SJSA1 (cell line): ENCODE data around the gene ATP2C1. TPM values are rescaled to one million over a fixed set of nuclear protein-coding genes. Genes with fewer than 3 reads are reported as not detected.
"Not testable (repeated sequence)": the region's sequence is repeated elsewhere in the genome, so short reads cannot be mapped to it uniquely, and the experiment has no call there.

ENCODE experiments used
- DNase-seq, 2 experiments: peaks; one replicate each; pipeline ENCODE4 v3.0.0-alpha.2; 2015 to 2020; ENCODE audit warnings: low spot score in 2 of 2, low read depth in 1 of 2
- H3K27ac ChIP-seq: fragments of 250-450 bp; sonication (Bioruptor Pico); 2 replicates; pipeline ENCODE4 v1.5.1; 2020; ENCODE audit warnings: mild to moderate bottlenecking, moderate library complexity
- H3K27me3 ChIP-seq: fragments of 250-450 bp; sonication (Bioruptor Pico); replicated peaks from 2 replicates; pipeline ENCODE4 v1.5.1; 2020; ENCODE audit warnings: mild to moderate bottlenecking, moderate library complexity
- H3K36me3 ChIP-seq: fragments of 250-450 bp; sonication (Bioruptor Pico); 2 replicates; pipeline ENCODE4 v1.5.1; 2020; ENCODE audit warnings: mild to moderate bottlenecking
- H3K4me1 ChIP-seq: fragments of 250-450 bp; sonication (Bioruptor Pico); replicated peaks from 2 replicates; pipeline ENCODE4 v1.6.1; 2021; ENCODE audit warnings: mild to moderate bottlenecking
- H3K4me3 ChIP-seq: fragments of 250-450 bp; sonication (Bioruptor Pico); 2 replicates; pipeline ENCODE4 v1.5.1; 2020; ENCODE audit warnings: mild to moderate bottlenecking
- H3K9me3 ChIP-seq: fragments of 250-450 bp; sonication (Bioruptor Pico); replicated peaks from 2 replicates; pipeline ENCODE4 v1.5.1; 2020; ENCODE audit warnings: mild to moderate bottlenecking
- total RNA-seq: library from RNA; depleted of rRNA; stranded (reverse); fragments of >200 nt; shearing (Covaris generic); gene quantifications from 2 replicates; pipeline ENCODE4 v1.2.3, GENCODE V29; 2014; rRNA removed

ATP2C1 gene
- total RNA-seq, 1 experiment from 2014 or later: 92.9 TPM

GRCh38 chr3:131036200-131036816 is 142.4 kb downstream of the ATP2C1 start:
- Histone ChIP-seq H3K27me3 (no peaks in the 10 kb centered on the region), H3K4me3 (no peak overlapping the region), H3K9me3 (no peaks in the 10 kb centered on the region), H3K4me1 (peaks cover 21% of the 10 kb centered on the region), H3K36me3 (no peaks in the 10 kb centered on the region), H3K27ac (peak overlapping the region; percentile 48)
- DNase-seq: peak in 1 of 2 experiments; percentile 40

DNA sequence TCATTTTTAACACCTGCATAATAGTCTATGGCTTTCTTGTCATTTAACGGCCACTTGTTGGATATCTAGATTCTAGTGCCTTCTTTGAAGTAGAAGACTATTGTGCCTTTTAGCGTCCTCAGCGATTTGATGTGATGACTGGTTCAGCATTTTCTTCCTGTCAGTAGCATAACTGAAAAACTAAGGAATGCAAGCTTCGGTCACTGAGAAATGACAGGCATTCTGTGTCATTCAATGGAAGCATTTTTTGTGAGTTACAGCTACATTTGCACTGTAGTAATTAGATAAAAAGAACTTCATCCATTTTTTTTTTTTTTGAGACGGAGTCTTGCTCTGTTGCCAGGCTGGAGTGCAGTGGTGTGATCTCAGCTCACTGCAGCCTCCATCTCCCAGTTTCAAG is 143.1 kb downstream of the ATP2C1 start:
- Histone ChIP-seq H3K36me3 (no peaks in the 10 kb centered on the region), H3K27ac (peak overlapping the region; percentile 48), H3K4me3 (no peak overlapping the region), H3K27me3 (no peaks in the 10 kb centered on the region), H3K4me1 (peaks cover 21% of the 10 kb centered on the region), H3K9me3 (no peaks in the 10 kb centered on the region)
- DNase-seq: peak; percentile 49 to 70

DNA sequence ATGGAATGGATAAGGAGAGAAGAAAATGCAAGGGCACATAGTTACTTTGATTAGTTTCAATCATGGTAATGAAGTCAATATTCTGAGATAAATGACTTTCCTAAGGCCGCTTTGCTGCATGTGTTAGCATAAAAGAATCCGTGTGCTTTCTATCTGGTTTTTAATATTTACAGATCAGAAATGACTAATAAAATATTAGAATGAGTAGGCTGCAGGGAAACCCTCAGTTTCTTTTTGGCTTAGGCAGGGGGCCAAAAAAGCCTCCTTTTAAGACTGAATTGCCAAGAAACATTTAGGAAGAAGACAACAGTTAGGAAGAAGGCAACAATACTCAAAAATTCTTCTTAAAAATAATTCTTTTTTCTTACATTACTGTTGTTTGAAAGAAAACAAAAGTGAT is 144.4 kb downstream of the ATP2C1 start:
- H3K27me3 ChIP-seq: no peaks in the 10 kb centered on the region
- peaks cover 21% of the 10 kb centered on the region for H3K4me1 ChIP-seq
- no peak overlapping the region for H3K4me3 ChIP-seq
- H3K9me3 ChIP-seq: no peaks in the 10 kb centered on the region
- no peak for DNase-seq
- H3K27ac ChIP-seq: no peak overlapping the region
- H3K36me3 ChIP-seq: no peaks in the 10 kb centered on the region

DNA sequence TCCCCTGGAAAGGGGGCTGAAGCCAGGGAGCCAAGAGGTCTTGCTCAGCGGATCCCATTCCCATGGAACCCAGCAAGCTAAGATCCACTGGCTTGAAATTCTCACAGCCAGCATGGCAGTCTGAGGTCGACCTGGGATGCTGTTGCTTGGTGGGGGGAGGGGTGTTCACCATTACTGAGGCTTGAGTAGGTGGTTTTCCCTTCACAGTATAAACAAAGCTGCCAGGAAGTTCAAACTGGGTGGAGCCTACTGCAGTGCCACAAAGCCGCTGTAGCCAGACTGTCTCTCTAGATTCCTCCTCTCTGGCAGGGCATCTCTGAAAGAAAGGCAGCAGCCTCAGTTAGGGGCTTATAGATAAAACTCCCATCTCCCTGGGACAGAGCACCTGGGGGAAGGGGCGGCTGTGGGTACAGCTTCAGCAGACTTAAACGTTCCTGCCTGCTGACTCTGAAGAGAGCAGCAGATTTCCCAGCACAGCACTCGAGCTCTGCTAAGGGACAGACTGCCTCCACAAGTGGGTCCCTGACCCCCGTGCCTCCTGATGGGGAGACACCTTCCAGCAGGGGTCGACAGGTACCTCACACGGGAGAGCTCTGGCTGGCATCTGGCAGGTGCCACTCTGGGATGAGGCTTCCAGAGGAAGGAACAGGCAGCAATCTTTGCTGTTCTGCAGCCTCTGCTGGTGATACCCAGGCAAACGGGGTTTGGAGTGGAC is 148.5 kb downstream of the ATP2C1 start:
- H3K4me3 ChIP-seq, H3K4me1 ChIP-seq, H3K36me3 ChIP-seq, H3K9me3 ChIP-seq, H3K27me3 ChIP-seq, H3K27ac ChIP-seq, DNase-seq: not testable (repeated sequence)

- Histone ChIP-seq H3K27me3 (no peaks in the 10 kb centered on the region), H3K9me3 (no peaks in the 10 kb centered on the region), H3K4me1 (no peaks in the 10 kb centered on the region), H3K36me3 (no peaks in the 10 kb centered on the region), H3K27ac (no peak overlapping the region), H3K4me3 (no peak overlapping the region)
- no peak for DNase-seq
These were observed 153.7 kb downstream of the ATP2C1 start for GRCh38 chr3:131047582-131047981.

DNA sequence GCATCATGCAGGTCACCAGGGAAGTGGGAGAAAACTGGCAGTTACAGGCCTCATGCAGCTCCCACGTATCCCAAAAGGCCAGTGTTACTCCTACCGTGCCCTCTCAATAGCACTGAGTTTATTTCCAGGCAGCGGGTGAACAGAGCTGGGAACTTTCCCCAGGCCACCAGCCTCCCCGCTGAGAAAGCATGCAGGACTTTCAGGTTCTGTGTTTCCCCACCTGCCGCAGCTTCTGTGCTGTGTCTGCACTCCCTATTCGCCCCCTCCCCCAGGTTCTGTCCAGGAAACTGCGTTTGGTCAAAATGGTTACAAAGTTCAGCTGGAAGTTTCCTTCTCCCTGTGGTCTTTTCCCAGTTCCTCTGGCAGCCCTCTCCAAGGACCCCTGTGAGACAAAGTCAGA is 154.1 kb downstream of the ATP2C1 start:
- no peaks in the 10 kb centered on the region for H3K9me3 ChIP-seq
- H3K4me1 ChIP-seq: no peaks in the 10 kb centered on the region
- H3K4me3 ChIP-seq: no peak overlapping the region
- H3K27ac ChIP-seq: no peak overlapping the region
- no peak for DNase-seq
- no peaks in the 10 kb centered on the region for H3K36me3 ChIP-seq
- H3K27me3 ChIP-seq: no peaks in the 10 kb centered on the region

GRCh38 chr3:131050001-131050400 is 156.1 kb downstream of the ATP2C1 start:
- H3K4me3 ChIP-seq: no peak overlapping the region
- no peak for DNase-seq
- H3K4me1 ChIP-seq: no peaks in the 10 kb centered on the region
- no peak overlapping the region for H3K27ac ChIP-seq
- H3K9me3 ChIP-seq: no peaks in the 10 kb centered on the region
- no peaks in the 10 kb centered on the region for H3K36me3 ChIP-seq
- H3K27me3 ChIP-seq: no peaks in the 10 kb centered on the region

- Histone ChIP-seq H3K4me3 (no peak overlapping the region), H3K36me3 (no peaks in the 10 kb centered on the region), H3K9me3 (no peaks in the 10 kb centered on the region), H3K27ac (no peak overlapping the region), H3K27me3 (no peaks in the 10 kb centered on the region), H3K4me1 (no peaks in the 10 kb centered on the region)
- no peak for DNase-seq
These were observed 159.4 kb downstream of the ATP2C1 start for GRCh38 chr3:131053043-131053859.

Other genes with a start within 250 kb of the ATP2C1 start
- gene PIK3R4, start 147.3 kb upstream of the ATP2C1 start, total RNA-seq: 21.7 and 22.5 TPM in 2 replicates
- gene ASTE1, start 132.7 kb downstream of the ATP2C1 start, total RNA-seq: 4.9 TPM in 2 replicates
- gene NEK11, start 132.8 kb downstream of the ATP2C1 start, total RNA-seq: 6.3 and 18.0 TPM in 2 replicates